Activated gamma-delta T cell treated with Interleukin-2 at 50 U/mL for 16 hours (primary cell): ENCODE data around the gene OR10A7.
"Not testable (repeated sequence)": the region's sequence is repeated elsewhere in the genome, so short reads cannot be mapped to it uniquely, and the experiment has no call there.

Experiments used
- DNase-seq: peaks from one replicate; pipeline ENCODE4 v3.0.0-alpha.2; 2020

The OR10A7 gene, protein sequence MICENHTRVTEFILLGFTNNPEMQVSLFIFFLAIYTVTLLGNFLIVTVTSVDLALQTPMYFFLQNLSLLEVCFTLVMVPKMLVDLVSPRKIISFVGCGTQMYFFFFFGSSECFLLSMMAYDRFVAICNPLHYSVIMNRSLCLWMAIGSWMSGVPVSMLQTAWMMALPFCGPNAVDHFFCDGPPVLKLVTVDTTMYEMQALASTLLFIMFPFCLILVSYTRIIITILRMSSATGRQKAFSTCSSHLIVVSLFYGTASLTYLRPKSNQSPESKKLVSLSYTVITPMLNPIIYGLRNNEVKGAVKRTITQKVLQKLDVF

DNA sequence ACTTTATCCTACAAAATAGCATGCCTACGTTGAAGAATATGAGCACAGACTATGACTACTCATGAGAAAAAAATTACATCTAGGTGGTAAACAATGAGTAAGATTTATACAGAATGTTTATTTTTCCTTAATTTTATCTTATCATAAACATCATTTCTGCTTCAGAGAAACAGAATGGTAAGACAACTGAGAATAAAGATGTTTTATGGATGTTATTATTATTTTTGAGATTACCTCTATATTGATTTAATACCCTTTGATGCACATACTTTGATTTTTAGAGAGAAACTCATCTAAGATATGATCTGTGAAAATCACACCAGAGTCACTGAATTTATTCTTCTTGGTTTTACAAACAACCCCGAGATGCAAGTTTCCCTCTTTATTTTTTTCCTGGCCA is at the start of gene OR10A7:
OR10A7 (plus strand) TSS at position 301 of the 400 bp plus-strand sequence; CDS start at position 301, 0 bp downstream.
- DNase-seq = no peak

DNA sequence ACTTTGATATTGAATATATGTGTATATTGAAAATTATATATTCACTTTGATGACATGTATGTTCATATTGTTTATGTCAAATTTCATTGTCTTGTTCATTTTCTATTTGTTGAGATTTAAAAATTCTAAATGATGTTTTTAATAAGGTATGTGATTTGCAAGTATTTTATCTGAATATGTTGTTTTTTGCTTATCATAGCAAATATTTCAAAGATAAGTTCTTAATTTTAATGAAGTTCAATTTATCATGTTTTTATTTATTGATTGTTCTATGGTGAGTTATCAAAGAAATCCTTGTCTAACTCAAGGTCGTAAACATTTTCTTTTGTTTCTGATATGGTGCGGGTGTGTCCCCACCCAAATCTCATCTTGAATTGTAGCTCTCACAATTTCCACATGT is 49.4 kb upstream of the OR10A7 start:
- DNase-seq = no peak

DNA sequence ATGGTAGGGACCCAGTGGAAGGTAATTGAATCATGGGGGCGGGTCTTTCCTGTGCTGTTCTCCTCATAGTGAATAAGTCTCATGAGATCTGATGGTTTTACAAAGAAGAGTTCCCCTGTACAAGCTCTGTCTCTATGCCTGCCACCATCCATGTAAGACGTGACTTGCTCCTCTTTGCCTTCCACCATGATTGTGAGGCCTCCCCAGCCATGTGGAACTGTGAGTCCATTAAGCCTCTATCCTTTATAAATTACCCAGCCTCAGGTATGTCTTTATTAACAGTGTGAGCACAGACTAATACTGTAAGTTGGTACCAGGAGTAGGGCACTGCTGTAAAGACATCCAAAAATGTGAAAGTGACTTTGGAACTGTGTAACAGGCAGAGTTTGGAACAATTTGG is 49.0 kb upstream of the OR10A7 start:
- not testable (repeated sequence) for DNase-seq

DNA sequence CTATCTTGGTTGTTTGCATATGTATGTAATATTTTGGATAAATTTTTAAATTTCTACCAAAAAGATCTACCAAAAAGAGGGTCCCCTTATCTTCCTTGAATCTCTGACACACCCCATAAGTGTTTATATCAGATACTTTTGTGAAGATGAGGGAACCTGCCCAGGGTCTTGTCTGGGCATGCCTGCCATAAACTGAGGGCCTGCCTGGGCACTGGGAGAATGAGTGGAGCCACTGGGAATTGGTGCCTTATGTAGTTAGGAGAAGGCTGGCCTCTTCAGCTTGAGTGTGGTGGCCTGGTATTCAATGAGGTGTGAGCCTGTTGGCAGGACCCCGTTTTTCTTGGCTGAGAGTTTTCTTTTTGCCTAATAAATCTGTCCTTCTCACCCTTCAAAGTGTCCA is 48.1 kb upstream of the OR10A7 start:
- no peak for DNase-seq

DNA sequence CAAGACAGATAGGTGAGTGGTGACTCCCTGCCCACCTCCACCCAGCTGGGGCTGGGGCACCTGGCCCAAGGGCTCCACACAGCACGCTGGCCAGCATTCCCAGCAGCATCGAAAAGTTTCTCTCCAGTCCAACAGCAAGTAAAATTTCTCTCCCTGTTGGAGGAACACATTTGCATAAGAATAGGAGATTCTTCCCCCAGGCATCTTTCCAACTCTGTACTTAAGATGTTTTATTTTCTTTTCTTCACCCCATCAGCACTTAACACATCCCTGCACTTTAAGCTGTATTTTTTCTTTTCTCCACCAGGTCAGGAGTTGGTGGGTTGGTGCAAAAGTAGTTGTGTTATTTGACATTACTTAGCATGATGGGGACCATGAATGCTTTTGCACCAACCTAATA is 47.4 kb upstream of the OR10A7 start:
- no peak for DNase-seq

DNA sequence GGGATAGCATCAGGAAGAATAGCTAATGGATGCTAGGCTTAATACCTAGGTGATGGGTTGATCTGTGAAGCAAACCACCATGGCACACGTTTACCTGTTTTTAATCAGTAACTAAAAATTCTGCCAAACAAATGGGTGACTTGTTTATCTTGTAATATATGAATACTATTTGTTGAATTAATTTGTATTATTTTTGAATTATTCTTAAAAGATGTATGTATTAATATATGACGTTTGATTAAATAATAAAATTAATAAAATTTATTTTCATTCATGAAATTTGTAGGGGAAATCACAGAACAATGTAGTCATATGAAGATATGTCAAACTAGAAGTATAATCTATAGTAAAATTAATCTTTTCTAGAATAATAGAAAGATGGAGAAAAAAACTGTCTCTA is 32.3 kb upstream of the OR10A7 start:
- no peak for DNase-seq

DNA sequence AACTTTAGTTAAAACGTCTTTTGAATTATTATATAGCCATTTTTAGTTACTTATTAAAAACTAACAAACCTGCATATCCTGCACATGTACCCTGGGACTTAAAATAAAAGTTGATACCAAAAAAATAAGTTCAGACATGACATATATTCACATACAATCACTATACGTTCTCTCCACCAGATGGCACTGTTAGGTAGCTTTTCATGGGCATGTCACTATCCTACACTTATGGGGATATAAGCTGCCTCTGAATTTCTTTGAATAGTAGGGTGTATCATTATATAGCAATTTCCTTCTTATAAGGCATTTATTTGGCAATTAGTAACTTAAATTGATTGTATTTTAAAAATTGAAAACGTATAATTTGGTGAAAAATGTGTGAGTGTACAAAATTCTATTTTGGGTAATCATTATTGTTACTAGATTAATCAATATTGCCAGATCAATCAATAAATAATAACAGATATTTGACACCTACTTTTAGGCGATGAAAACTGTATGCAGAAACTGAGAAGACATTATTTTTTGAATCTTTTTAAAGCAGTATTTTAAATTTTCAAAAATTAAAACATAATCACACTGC is 31.8 kb upstream of the OR10A7 start:
- peak; percentile 26 for DNase-seq

DNA sequence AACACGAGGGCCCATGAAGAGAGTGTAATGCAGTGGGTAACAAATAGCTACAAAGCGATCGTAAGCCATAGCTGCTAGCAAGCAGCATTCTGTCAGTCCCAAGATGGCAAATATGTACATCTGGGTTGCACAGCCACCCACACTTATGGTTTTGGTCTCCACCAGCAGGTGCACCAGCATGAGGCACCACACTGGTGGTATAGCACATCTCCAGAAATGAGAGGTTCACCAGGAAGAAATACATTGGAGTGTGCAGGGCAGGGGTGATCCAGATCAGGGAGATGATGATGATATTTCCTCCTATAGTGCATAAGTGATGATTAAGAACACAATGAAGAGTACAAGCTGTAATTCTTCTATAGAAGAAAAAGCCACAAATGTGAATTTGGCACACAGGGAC is 26.4 kb upstream of the OR10A7 start:
- DNase-seq = no peak

DNA sequence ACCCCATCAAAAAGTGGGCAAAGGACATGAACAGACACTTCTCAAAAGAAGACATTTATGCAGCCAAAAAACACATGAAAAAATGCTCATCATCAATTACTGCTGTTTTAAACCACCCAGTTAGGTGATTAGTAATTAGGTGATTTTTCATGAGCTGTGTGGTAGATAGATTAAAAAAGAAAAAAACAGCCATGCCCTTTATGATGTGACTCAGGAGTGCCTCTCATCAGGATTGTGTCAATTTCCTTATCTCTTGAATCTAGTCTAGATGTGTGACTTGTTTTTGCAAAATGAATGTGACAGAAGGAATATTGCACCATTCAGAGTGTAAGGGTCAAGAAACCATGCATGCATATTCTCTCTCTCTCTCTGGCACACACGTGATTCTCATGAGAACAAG is 5.7 kb downstream of the OR10A7 start:
- DNase-seq = no peak

DNA sequence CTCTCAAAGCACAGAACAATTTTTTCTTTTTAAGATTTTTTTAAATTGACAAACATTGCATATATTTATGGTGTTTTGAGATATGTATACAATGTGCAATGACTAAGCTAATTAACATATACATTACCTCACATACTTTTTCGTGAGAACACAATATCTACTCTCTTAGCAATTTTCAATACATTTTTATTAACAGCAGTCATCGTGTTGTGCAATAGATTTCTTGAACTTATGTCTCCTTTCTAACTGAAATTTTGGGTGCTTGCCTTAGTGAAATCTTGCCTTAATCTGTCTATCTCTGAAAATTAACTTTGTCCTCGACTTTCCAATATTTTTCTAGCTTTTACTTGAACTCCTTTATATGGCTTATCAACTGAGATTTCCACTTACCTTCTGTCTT is 6.8 kb downstream of the OR10A7 start:
- DNase-seq = no peak

DNA sequence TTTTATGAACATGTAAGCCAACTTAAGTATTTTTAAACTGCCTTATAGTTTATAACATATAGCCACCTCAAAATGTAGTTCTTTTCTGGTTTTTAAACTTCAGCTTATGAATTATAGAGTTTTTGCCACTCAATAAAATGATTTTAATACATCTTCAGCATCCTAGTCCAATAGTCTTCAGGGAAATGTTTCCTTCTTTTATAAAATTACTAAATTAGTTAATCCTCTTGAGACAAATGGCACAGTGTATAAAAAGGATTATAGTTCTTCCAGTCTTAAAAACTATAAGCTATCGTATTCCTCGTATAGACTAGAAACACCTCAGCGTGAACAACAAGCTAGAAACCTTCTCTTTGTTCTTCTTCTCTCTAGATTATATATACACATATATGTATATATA is 23.5 kb downstream of the OR10A7 start, which contains the start of gene OR6C74:
OR6C74 (plus strand) TSS at position 301 of the 400 bp plus-strand sequence. CDS start 2,679 bp downstream, outside the sequence.
- DNase-seq = no peak

DNA sequence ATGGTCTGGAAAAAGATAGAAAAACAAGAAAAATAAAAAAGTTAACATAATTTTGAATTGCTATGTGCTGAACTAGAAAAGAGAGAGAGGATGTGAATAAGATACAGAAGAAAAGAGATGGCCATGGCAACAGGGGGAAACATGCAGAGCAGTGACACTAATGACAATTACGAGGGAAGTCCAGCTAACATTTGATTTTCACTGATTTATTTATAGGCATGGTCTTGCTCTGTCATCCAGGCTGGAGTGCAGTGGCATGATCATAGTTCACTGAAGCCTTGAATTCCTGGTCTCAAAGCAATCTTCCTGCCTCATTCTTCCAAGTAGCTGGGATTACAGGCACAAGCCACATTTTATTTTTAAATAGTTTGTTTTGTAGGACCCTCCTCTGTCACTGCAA is 25.3 kb downstream of the OR10A7 start:
- DNase-seq = no peak

DNA sequence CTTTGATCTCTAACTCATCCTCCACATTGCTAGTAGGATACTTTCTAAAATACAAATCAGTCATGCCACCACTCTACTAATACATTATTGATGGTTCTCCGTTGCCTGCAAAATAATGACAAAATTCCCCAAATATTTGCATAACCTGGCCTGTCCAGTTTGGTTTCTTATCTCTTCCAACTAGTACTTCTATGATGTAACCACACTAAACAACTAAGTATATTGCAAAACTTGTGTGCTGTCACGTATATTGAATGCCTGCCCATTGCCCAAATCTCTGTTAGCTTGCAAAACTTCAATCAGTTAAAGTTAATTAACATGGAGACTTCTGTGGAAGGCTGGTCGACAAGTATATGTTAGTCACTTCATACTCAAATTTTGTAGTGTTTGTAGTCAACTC is 30.1 kb downstream of the OR10A7 start:
- no peak for DNase-seq

DNA sequence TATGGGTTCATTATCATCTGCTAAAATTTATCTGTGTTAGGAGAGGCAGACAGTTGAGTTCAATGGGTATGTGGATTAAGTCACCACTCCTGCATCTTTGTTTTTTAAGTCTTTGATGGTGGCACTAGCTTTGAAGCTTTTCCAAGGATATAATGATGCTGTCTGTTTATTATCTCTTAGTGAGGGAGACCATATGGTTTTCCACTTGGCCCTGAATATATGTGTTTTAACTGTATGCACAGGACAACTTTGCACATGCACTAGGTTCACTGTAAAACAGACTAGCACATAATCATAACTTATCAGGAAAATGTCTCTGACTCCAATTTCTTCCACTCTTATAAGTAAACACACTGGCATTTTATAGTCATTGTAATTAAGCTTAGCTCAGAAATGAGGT is 32.5 kb downstream of the OR10A7 start:
- no peak for DNase-seq

DNA sequence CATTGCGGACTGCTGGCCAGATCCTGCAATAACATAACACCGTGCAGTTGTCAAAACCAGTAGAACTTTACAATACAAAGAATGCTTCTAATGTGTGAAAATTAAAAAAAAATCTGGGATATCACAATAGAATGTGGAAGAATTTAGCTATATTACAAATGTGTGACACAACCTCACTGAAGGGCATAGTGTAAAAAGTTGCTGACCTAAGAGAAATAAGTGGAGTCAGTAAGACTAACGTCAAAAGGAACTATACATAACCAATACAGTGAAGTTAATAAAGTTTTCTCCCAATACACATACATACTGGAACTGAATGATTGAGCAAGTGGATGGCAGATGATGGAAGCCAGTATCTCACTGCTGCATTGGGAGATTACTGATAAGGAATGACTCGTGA is 36.0 kb downstream of the OR10A7 start:
- no peak for DNase-seq

DNA sequence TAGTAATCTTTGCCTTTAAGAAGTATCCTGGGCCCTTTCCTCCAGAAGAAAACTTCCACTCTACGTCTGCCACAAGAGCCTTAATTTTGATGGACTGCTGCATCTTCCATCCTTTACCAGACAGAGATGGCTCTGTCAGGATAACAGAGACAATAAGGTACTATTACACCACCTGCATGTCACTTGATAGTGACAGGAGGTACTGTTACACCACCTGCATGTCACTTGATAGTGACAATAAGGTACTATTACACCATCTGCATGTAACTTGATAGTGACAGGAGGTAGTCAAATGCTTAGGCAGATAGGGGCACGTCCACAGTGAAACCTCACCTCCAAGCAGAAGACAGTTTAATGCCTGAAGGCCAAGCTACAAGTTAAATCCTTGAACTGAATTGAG is 37.5 kb downstream of the OR10A7 start:
- DNase-seq = no peak
